NT2/D1 (cell line): ENCODE results near the gene USH2A.

ENCODE experiments used
- SUZ12 ChIP-seq: IDR thresholded peaks from 2 replicates; pipeline ENCODE4 v1.6.1; 2011; ENCODE audit not compliant: insufficient read length, insufficient read depth; ENCODE audit errors: extremely low read depth
- YY1 ChIP-seq: IDR thresholded peaks from 2 replicates; pipeline ENCODE4 v1.6.1; 2011; ENCODE audit not compliant: insufficient read length, insufficient read depth
- ZNF274 ChIP-seq: IDR thresholded peaks from 2 replicates; pipeline ENCODE4 v1.6.1; 2011; ENCODE audit warnings: mild to moderate bottlenecking, low read depth, low read length

DNA sequence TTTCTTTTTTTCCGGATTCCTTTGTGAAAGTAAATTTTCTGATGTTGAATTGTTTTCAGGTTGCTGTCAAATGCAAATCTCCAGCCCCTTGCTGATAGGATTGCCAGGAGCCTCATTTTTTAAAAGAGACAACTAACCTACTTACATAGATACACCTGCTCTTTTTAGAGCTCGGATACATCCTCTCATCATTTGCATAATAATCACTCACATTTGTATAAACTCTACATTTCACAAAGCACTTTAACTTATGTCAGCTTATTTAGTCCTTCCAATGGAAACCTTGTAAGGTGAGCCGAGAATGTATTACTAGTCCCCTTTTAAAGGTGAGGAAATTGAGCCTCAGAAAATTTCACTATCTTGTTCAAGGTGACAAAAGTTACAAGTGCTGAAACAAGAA is 771.4 kb downstream of the USH2A start:
- TF ChIP-seq YY1 (no peak), ZNF274 (no peak), SUZ12 (no peak)
